Measurements from ENCODE around the gene CHRM5. TPM values are rescaled to one million over a fixed set of nuclear protein-coding genes. Genes with fewer than 3 reads are reported as not detected.
"Not testable (repeated sequence)": the region's sequence is repeated elsewhere in the genome, so short reads cannot be mapped to it uniquely, and the experiment has no call there.

Gene CHRM5
- total RNA-seq, 1 donor from 2014 or later, result not detected

GRCh38 chr15:34010921-34011320 is 42.6 kb downstream of the CHRM5 start:
- intact Hi-C loops (cut with micrococcal nuclease), result no loop called here
- H3K27ac Mint-ChIP-seq, result no peak overlapping the region
- no peak for DNase-seq
- no peaks in the 10 kb centered on the region for H3K36me3 Mint-ChIP-seq (ENCODE audit: low read depth)
- no peaks in the 10 kb centered on the region for H3K4me1 Mint-ChIP-seq
- H3K4me3 Mint-ChIP-seq, result no peak overlapping the region
- no peaks in the 10 kb centered on the region for H3K27me3 Mint-ChIP-seq
- no peaks in the 10 kb centered on the region for H3K9me3 Mint-ChIP-seq

- H3K9me3 Mint-ChIP-seq, result no peaks in the 10 kb centered on the region
- no peak overlapping the region for H3K27ac Mint-ChIP-seq
- no peaks in the 10 kb centered on the region for H3K27me3 Mint-ChIP-seq
- no peaks in the 10 kb centered on the region for H3K4me1 Mint-ChIP-seq
- no peak for DNase-seq
- H3K4me3 Mint-ChIP-seq, result no peak overlapping the region
- intact Hi-C loops (cut with micrococcal nuclease), result no loop called here
- no peaks in the 10 kb centered on the region for H3K36me3 Mint-ChIP-seq (ENCODE audit: low read depth)
Measured at GRCh38 chr15:34011481-34011880, 43.2 kb downstream of the CHRM5 start.

GRCh38 chr15:34012461-34013028 is 44.2 kb downstream of the CHRM5 start:
- Mint-ChIP-seq H3K9me3 (no peaks in the 10 kb centered on the region), H3K4me3 (no peak overlapping the region), H3K4me1 (peaks cover 3% of the 10 kb centered on the region), H3K36me3 (ENCODE audit: low read depth) (no peaks in the 10 kb centered on the region), H3K27ac (no peak overlapping the region), H3K27me3 (no peaks in the 10 kb centered on the region)
- intact Hi-C loops (cut with micrococcal nuclease), result no loop called here
- DNase-seq, result no peak

- Mint-ChIP-seq H3K36me3 (ENCODE audit: low read depth) (no peaks in the 10 kb centered on the region), H3K27ac (no peak overlapping the region), H3K27me3 (no peaks in the 10 kb centered on the region), H3K9me3 (peaks cover 6% of the 10 kb centered on the region), H3K4me1 (peaks cover 11% of the 10 kb centered on the region), H3K4me3 (no peak overlapping the region)
- DNase-seq, result no peak
- intact Hi-C loops (cut with micrococcal nuclease), result no loop called here
Measured at GRCh38 chr15:34013746-34014145, 45.4 kb downstream of the CHRM5 start.

- Mint-ChIP-seq H3K4me3 (no peak overlapping the region), H3K9me3 (peaks cover 7% of the 10 kb centered on the region), H3K4me1 (peaks cover 13% of the 10 kb centered on the region), H3K27ac (no peak overlapping the region), H3K27me3 (no peaks in the 10 kb centered on the region), H3K36me3 (ENCODE audit: low read depth) (no peaks in the 10 kb centered on the region)
- intact Hi-C loops (cut with micrococcal nuclease), result no loop called here
- DNase-seq, result no peak
Measured at GRCh38 chr15:34014556-34014955, 46.3 kb downstream of the CHRM5 start.

- H3K4me1 Mint-ChIP-seq, result peaks cover 13% of the 10 kb centered on the region
- peak overlapping the region; percentile 61 for H3K4me3 Mint-ChIP-seq
- peak; percentile 87 for DNase-seq
- peaks cover 7% of the 10 kb centered on the region for H3K9me3 Mint-ChIP-seq
- peak overlapping the region; percentile 14 for H3K27ac Mint-ChIP-seq
- no peaks in the 10 kb centered on the region for H3K27me3 Mint-ChIP-seq
- peaks cover 7% of the 10 kb centered on the region for H3K36me3 Mint-ChIP-seq (ENCODE audit: low read depth)
- intact Hi-C loops (cut with micrococcal nuclease), result loop anchor here (2.0 kb wide), 1 partner anchor 21 kb away; the partner anchor contains the start of gene AVEN
Measured at GRCh38 chr15:34018021-34018645, 49.8 kb downstream of the CHRM5 start.

- DNase-seq; H3K9me3 Mint-ChIP-seq; H3K36me3 Mint-ChIP-seq (ENCODE audit: low read depth); H3K27me3 Mint-ChIP-seq: not testable (repeated sequence)
- Mint-ChIP-seq H3K27ac (peak overlapping the region; percentile 14), H3K4me1 (peaks cover 13% of the 10 kb centered on the region), H3K4me3 (peak overlapping the region; percentile 61)
- intact Hi-C loops (cut with micrococcal nuclease), result loop anchor here (2.0 kb wide), 1 partner anchor 20 kb away; the partner anchor contains the start of gene AVEN
Measured at GRCh38 chr15:34018738-34019137, 50.4 kb downstream of the CHRM5 start.

- Mint-ChIP-seq H3K4me3 (no peak overlapping the region), H3K27me3 (no peaks in the 10 kb centered on the region), H3K4me1 (peaks cover 13% of the 10 kb centered on the region), H3K9me3 (peaks cover 7% of the 10 kb centered on the region), H3K36me3 (ENCODE audit: low read depth) (peaks cover 7% of the 10 kb centered on the region), H3K27ac (no peak overlapping the region)
- no peak for DNase-seq
- intact Hi-C loops (cut with micrococcal nuclease), result loop anchor here (2.0 kb wide), 1 partner anchor 19 kb away; the partner anchor contains the start of gene AVEN
Measured at GRCh38 chr15:34019369-34019990, 51.2 kb downstream of the CHRM5 start.

GRCh38 chr15:34023907-34024306 is 55.6 kb downstream of the CHRM5 start:
- Mint-ChIP-seq H3K4me1 (peaks cover 4% of the 10 kb centered on the region), H3K4me3 (no peak overlapping the region), H3K27me3 (no peaks in the 10 kb centered on the region), H3K27ac (no peak overlapping the region), H3K36me3 (ENCODE audit: low read depth) (peaks cover 12% of the 10 kb centered on the region), H3K9me3 (no peaks in the 10 kb centered on the region)
- intact Hi-C loops (cut with micrococcal nuclease), result no loop called here
- no peak for DNase-seq

GRCh38 chr15:34025252-34025651 is 57.0 kb downstream of the CHRM5 start:
- H3K27ac Mint-ChIP-seq, result no peak overlapping the region
- H3K9me3 Mint-ChIP-seq, result no peaks in the 10 kb centered on the region
- intact Hi-C loops (cut with micrococcal nuclease), result no loop called here
- H3K36me3 Mint-ChIP-seq (ENCODE audit: low read depth), result peaks cover 12% of the 10 kb centered on the region
- no peak overlapping the region for H3K4me3 Mint-ChIP-seq
- H3K4me1 Mint-ChIP-seq, result peaks cover 3% of the 10 kb centered on the region
- no peaks in the 10 kb centered on the region for H3K27me3 Mint-ChIP-seq
- DNase-seq, result no peak

- Mint-ChIP-seq H3K27me3 (no peaks in the 10 kb centered on the region), H3K9me3 (no peaks in the 10 kb centered on the region), H3K36me3 (ENCODE audit: low read depth) (peaks cover 5% of the 10 kb centered on the region), H3K27ac (no peak overlapping the region), H3K4me1 (peaks cover 5% of the 10 kb centered on the region), H3K4me3 (no peak overlapping the region)
- intact Hi-C loops (cut with micrococcal nuclease), result no loop called here
- DNase-seq, result no peak
Measured at GRCh38 chr15:34027606-34028005, 59.3 kb downstream of the CHRM5 start.

- Mint-ChIP-seq H3K9me3 (no peaks in the 10 kb centered on the region), H3K27ac (no peak overlapping the region), H3K4me1 (peaks cover 6% of the 10 kb centered on the region), H3K4me3 (no peak overlapping the region), H3K27me3 (no peaks in the 10 kb centered on the region), H3K36me3 (ENCODE audit: low read depth) (peaks cover 5% of the 10 kb centered on the region)
- intact Hi-C loops (cut with micrococcal nuclease), result loop anchor here (10.0 kb wide), 1 partner anchor 333 kb away; the partner anchor contains the start of gene LPCAT4
- no peak for DNase-seq
Measured at GRCh38 chr15:34031987-34032760, 63.9 kb downstream of the CHRM5 start.

- Mint-ChIP-seq H3K9me3 (no peaks in the 10 kb centered on the region), H3K27ac (peak overlapping the region; percentile 94), H3K27me3 (no peaks in the 10 kb centered on the region), H3K4me3 (peak overlapping the region; percentile 88), H3K36me3 (ENCODE audit: low read depth) (no peaks in the 10 kb centered on the region), H3K4me1 (peaks cover 23% of the 10 kb centered on the region)
- intact Hi-C loops (cut with micrococcal nuclease), result loop anchor here (2.0 to 10.0 kb wide), 5 partner anchors 19 to 1509 kb away; partner anchors contain the start of genes DPH6, KATNBL1 and LPCAT4
- peak; percentile 90 for DNase-seq
Measured at GRCh38 chr15:34038023-34038870, 70.0 kb downstream of the CHRM5 start.
